ENCODE results near the gene KCNJ6.

DNA sequence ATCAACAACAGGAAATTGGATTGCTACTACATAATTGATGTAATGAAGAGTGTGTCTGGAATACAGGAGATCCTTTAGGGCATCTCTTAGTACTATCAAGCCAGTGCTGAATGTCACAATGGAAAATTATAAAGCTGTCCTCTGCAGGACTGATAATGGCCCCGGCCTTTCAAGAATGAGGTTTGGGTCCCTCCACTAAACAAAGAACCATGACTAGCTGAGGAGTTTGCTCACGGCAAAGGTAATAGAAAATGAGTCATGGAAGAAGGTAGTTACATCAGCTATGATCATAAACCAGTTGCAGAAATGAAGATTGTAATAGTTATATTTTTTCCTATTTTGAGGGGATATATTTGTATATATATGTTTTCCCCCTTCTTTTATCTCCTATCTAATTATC is 145.8 kb downstream of the KCNJ6 start:
- TF ChIP-seq CTCF (IDR thresholded peaks at IDR 0.05; ENCODE audit: low read depth, low read length) (no peak), POLR2A (IDR thresholded peaks at IDR 0.05; ENCODE audit: extremely low read depth, insufficient read length) (no peak)
